HEK293 (cell line): Measurements from ENCODE around the gene MAEA.
A peak's percentile ranks its signal among the peaks of the same experiment; 100 is the strongest.

ENCODE experiments used
- CTCF ChIA-PET: fragments of 350-600 bp; formaldehyde crosslinking; extraction: SDS; loops from one replicate; lab custom pipeline; 2021; ENCODE audit warnings: antibody characterized with exemption; lab: Yijun Ruan, JAX
- POLR2A ChIA-PET: fragments of 300-600 bp; formaldehyde crosslinking; extraction: SDS; loops from one replicate; lab custom pipeline; 2020; ENCODE audit warnings: antibody characterized with exemption, inconsistent platforms; lab: Yijun Ruan, JAX
- H3K27ac ChIP-seq: fragments of 200-500 bp; sonication (Bioruptor generic); 2 replicates; pipeline ENCODE4 v1.5.1; 2014; ENCODE audit warnings: low read depth, low read length, control low read depth, inconsistent platforms; ENCODE audit errors: extremely low read depth
- H3K36me3 ChIP-seq, 2 experiments: fragments of 200-500 bp in 1 of 2; sonication (Bioruptor generic) in 1 of 2; 1 replicate in 1 of 2; 2 replicates in 1 of 2; pipeline ENCODE4 v1.5.1; 2014 to 2017; ENCODE audit warnings: inconsistent platforms in 2 of 2, low read length in 2 of 2; ENCODE audit not compliant: control insufficient read depth in 2 of 2, insufficient read depth in 1 of 2
- H3K4me1 ChIP-seq: fragments of 200-500 bp; sonication (Bioruptor generic); 2 replicates; pipeline ENCODE4 v1.5.1; 2014; ENCODE audit warnings: mild to moderate bottlenecking, low read length, inconsistent platforms; ENCODE audit not compliant: control insufficient read depth, insufficient read depth
- H3K4me3 ChIP-seq: 2 replicates; pipeline ENCODE4 v1.5.1; 2011; ENCODE audit warnings: low read depth, mild to moderate bottlenecking, control low read depth, low read length, moderate library complexity
- H3K9me3 ChIP-seq: fragments of 200-500 bp; sonication (Bioruptor generic); 2 replicates; pipeline ENCODE4 v1.5.1; 2014; ENCODE audit warnings: low read depth, low read length, inconsistent platforms; ENCODE audit not compliant: control insufficient read depth, insufficient read depth
- SETDB1 ChIP-seq: IDR thresholded peaks from one replicate; pipeline ENCODE4 v1.6.1; 2017; ENCODE audit warnings: mild to moderate bottlenecking, low read length, moderate library complexity, mixed read lengths; ENCODE audit not compliant: insufficient read length
- TRIM28 ChIP-seq: IDR thresholded peaks from 2 replicates; pipeline ENCODE4 v1.6.1; 2011; ENCODE audit warnings: low read length, control low read depth, borderline replicate concordance
- YY1 ChIP-seq: fragments of 450-650 bp; formaldehyde crosslinking; IDR thresholded peaks from 2 replicates; pipeline ENCODE4 v1.5.1; 2018; ENCODE audit warnings: missing biosample characterization, missing genetic modification characterization
- ZBTB6 ChIP-seq: fragments of 450-650 bp; formaldehyde crosslinking; IDR thresholded peaks from 2 replicates; pipeline ENCODE4 v1.5.1; 2017; ENCODE audit warnings: missing biosample characterization, missing genetic modification characterization
- ZEB2 ChIP-seq: fragments of 450-650 bp; formaldehyde crosslinking; IDR thresholded peaks from 2 replicates; pipeline ENCODE4 v1.5.1; 2016; ENCODE audit warnings: missing biosample characterization, missing genetic modification characterization
- ZIC2 ChIP-seq: fragments of 450-650 bp; formaldehyde crosslinking; IDR thresholded peaks from 2 replicates; pipeline ENCODE4 v1.5.1; 2016; ENCODE audit warnings: missing biosample characterization, missing genetic modification characterization
- ZNF133 ChIP-seq: fragments of 450-650 bp; formaldehyde crosslinking; IDR thresholded peaks from 2 replicates; pipeline ENCODE4 v1.5.1; 2016; ENCODE audit warnings: missing biosample characterization, missing genetic modification characterization
- ZNF155 ChIP-seq: fragments of 450-650 bp; formaldehyde crosslinking; IDR thresholded peaks from 2 replicates; pipeline ENCODE4 v1.5.1; 2016; ENCODE audit warnings: missing biosample characterization, missing genetic modification characterization
- ZNF175 ChIP-seq: fragments of 450-650 bp; formaldehyde crosslinking; IDR thresholded peaks from 2 replicates; pipeline ENCODE4 v1.5.1; 2016; ENCODE audit warnings: missing biosample characterization, missing genetic modification characterization
- ZNF366 ChIP-seq: fragments of 450-650 bp; formaldehyde crosslinking; conservative IDR thresholded peaks from 2 replicates; pipeline ENCODE4 v1.5.1; 2016; ENCODE audit warnings: missing biosample characterization, missing genetic modification characterization
- ZNF514 ChIP-seq: fragments of 450-650 bp; formaldehyde crosslinking; IDR thresholded peaks from 2 replicates; pipeline ENCODE4 v1.5.1; 2016; ENCODE audit warnings: missing biosample characterization, missing genetic modification characterization
- ZNF529 ChIP-seq: fragments of 450-650 bp; formaldehyde crosslinking; IDR thresholded peaks from 2 replicates; pipeline ENCODE4 v1.5.1; 2017; ENCODE audit warnings: missing genetic modification characterization, missing biosample characterization; ENCODE audit not compliant: insufficient replicate concordance
- ZNF560 ChIP-seq: fragments of 450-650 bp; formaldehyde crosslinking; IDR thresholded peaks from 2 replicates; pipeline ENCODE4 v1.5.1; 2017; ENCODE audit warnings: missing biosample characterization, missing genetic modification characterization, borderline replicate concordance
- ZNF645 ChIP-seq: fragments of 450-650 bp; formaldehyde crosslinking; IDR thresholded peaks from 2 replicates; pipeline ENCODE4; 2016; ENCODE audit warnings: missing biosample characterization, missing genetic modification characterization
- ZNF654 ChIP-seq: fragments of 450-650 bp; formaldehyde crosslinking; IDR thresholded peaks from 2 replicates; pipeline ENCODE4 v1.5.1; 2016; ENCODE audit warnings: low read depth, missing biosample characterization, missing genetic modification characterization
- ZNF670 ChIP-seq: fragments of 450-650 bp; formaldehyde crosslinking; IDR thresholded peaks from 2 replicates; pipeline ENCODE4 v1.5.1; 2016; ENCODE audit warnings: missing biosample characterization, missing genetic modification characterization, low read depth
- ZNF777 ChIP-seq: fragments of 450-650 bp; formaldehyde crosslinking; IDR thresholded peaks from 2 replicates; pipeline ENCODE4 v1.5.1; 2017; ENCODE audit warnings: missing biosample characterization, missing genetic modification characterization, borderline replicate concordance
- ZSCAN4 ChIP-seq: fragments of 450-650 bp; formaldehyde crosslinking; IDR thresholded peaks from 2 replicates; pipeline ENCODE4 v1.5.1; 2017; ENCODE audit warnings: missing biosample characterization, missing genetic modification characterization

MAEA gene

GRCh38 chr4:1250527-1250812 is 39.2 kb upstream of the MAEA start:
- CTCF ChIA-PET = interaction anchor here (1.7 kb wide), 1 partner anchor 18 kb away, joined by 7 read pairs; no protein-coding TSS in a partner anchor

GRCh38 chr4:1250921-1251772 is 38.5 kb upstream of the MAEA start:
- peaks cover 0 to 24% of the 10 kb centered on the region in 2 experiments; a peak in 1 of 3 replicates for H3K36me3 ChIP-seq
- H3K27ac ChIP-seq = no peak overlapping the region
- TF ChIP-seq SETDB1 (peak; percentile 59), ZSCAN4 (tag by site-specific recombination) (no peak)
- POLR2A ChIA-PET = interaction anchor here (1.5 to 4.6 kb wide), 2 partner anchors 8 to 95 kb away, joined by 3 to 41 read pairs; partner anchors contain the start of gene UVSSA
- no peak overlapping the region for H3K4me3 ChIP-seq
- CTCF ChIA-PET = interaction anchor here (0.6 to 1.7 kb wide), 5 partner anchors 17 to 1222 kb away, joined by 3 to 7 read pairs (median 3); partner anchors contain the start of gene UVSSA
- H3K4me1 ChIP-seq = no peaks in the 10 kb centered on the region; the same call in 1 of the 2 replicates
- H3K9me3 ChIP-seq = no peaks in the 10 kb centered on the region

More at GRCh38 chr4:1250527-1250812, 39.2 kb upstream of the MAEA start:
- Histone ChIP-seq H3K36me3 (peaks cover 0 to 26% of the 10 kb centered on the region in 2 experiments; a peak in 1 of 3 replicates), H3K4me1 (no peaks in the 10 kb centered on the region; the same call in 1 of the 2 replicates), H3K9me3 (no peaks in the 10 kb centered on the region), H3K27ac (no peak overlapping the region), H3K4me3 (no peak overlapping the region)
- TF ChIP-seq ZNF560 (tag by site-specific recombination) (no peak), ZNF133 (no peak), TRIM28 (no peak)
- POLR2A ChIA-PET = interaction anchor here (1.5 to 4.6 kb wide), 2 partner anchors 9 to 95 kb away, joined by 3 to 41 read pairs; partner anchors contain the start of gene UVSSA

GRCh38 chr4:1251773-1252066 is 38.0 kb upstream of the MAEA start:
- CTCF ChIA-PET = interaction anchor here (0.6 kb wide), 3 partner anchors 93 to 1223 kb away, joined by 3 to 5 read pairs (median 3); partner anchors contain the start of gene UVSSA
- Histone ChIP-seq H3K9me3 (no peaks in the 10 kb centered on the region), H3K4me3 (no peak overlapping the region), H3K27ac (no peak overlapping the region), H3K36me3 (peaks cover 0 to 20% of the 10 kb centered on the region in 2 experiments; a peak in 1 of 3 replicates), H3K4me1 (no peaks in the 10 kb centered on the region; the same call in 1 of the 2 replicates)
- POLR2A ChIA-PET = no interaction called here
- TF ChIP-seq ZNF670 (tag by site-specific recombination) = no peak
- TF ChIP-seq SETDB1 = peak; percentile 6
- no peak for TF ChIP-seq ZNF529 (tag by site-specific recombination)

GRCh38 chr4:1252928-1253492 is 36.7 kb upstream of the MAEA start:
- ChIA-PET CTCF (interaction anchor here (0.6 kb wide), 1 partner anchor 70 kb away, joined by 4 read pairs; no protein-coding TSS in a partner anchor), POLR2A (no interaction called here)
- no peak overlapping the region for H3K4me3 ChIP-seq

GRCh38 chr4:1253831-1254230 is 35.9 kb upstream of the MAEA start:
- H3K4me3 ChIP-seq = no peak overlapping the region
- no peak overlapping the region for H3K27ac ChIP-seq
- POLR2A ChIA-PET = no interaction called here
- no peaks in the 10 kb centered on the region for H3K9me3 ChIP-seq
- H3K36me3 ChIP-seq = peaks cover 0 to 20% of the 10 kb centered on the region in 2 experiments; a peak in 1 of 3 replicates
- CTCF ChIA-PET = no interaction called here
- H3K4me1 ChIP-seq = no peaks in the 10 kb centered on the region
- TF ChIP-seq ZNF514 (tag by site-specific recombination) = no peak
- no peak for TF ChIP-seq ZNF366
- no peak for TF ChIP-seq ZNF645
- no peak for TF ChIP-seq ZNF155 (tag by site-specific recombination)
- no peak for TF ChIP-seq ZNF777
- no peak for TF ChIP-seq ZBTB6
- no peak for TF ChIP-seq YY1

More at GRCh38 chr4:1252928-1253492, 36.7 kb upstream of the MAEA start:
- Histone ChIP-seq H3K27ac (no peak overlapping the region), H3K9me3 (no peaks in the 10 kb centered on the region), H3K4me1 (no peaks in the 10 kb centered on the region), H3K36me3 (peaks cover 0 to 20% of the 10 kb centered on the region in 2 experiments; a peak in 1 of 3 replicates)
- TF ChIP-seq ZNF654 (tag by site-specific recombination) (no peak), ZIC2 (tag by site-specific recombination) (no peak), ZEB2 (no peak), ZNF175 (tag by site-specific recombination) (no peak)
